Sigmoid colon (tissue), 7 donors: Measurements from ENCODE around the gene TAOK3. TPM values are rescaled to one million over a fixed set of nuclear protein-coding genes. Genes with fewer than 3 reads are reported as not detected.

Source experiments
- DNase-seq: peaks from one replicate; pipeline ENCODE4 v3.0.0-alpha.2; 2019
- H3K27ac ChIP-seq, 4 donors: fragments of 200-600 bp; sonication (generic); one replicate each; pipeline ENCODE4 v1.5.1; 2016 to 2019; ENCODE audit warnings: mild to moderate bottlenecking in 1 of 4
- H3K27me3 ChIP-seq, 3 donors: fragments of 200-600 bp; sonication (generic); one replicate each; pipeline ENCODE4 v1.5.1; 2019; ENCODE audit warnings: mild to moderate bottlenecking in 1 of 3
- H3K36me3 ChIP-seq, 4 donors: fragments of 200-600 bp; sonication (generic); one replicate each; pipeline ENCODE4 v1.5.1; 2016 to 2019
- H3K4me1 ChIP-seq, 4 donors: fragments of 200-600 bp; sonication (generic); one replicate each; pipeline ENCODE4 v1.5.1; 2017 to 2019
- H3K4me3 ChIP-seq, 4 donors: fragments of 200-600 bp; sonication (generic); one replicate each; pipeline ENCODE4 v1.5.1; 2017 to 2019; ENCODE audit warnings: mild to moderate bottlenecking in 2 of 4, moderate library complexity in 1 of 4
- H3K9me3 ChIP-seq, 4 donors: fragments of 200-600 bp in 3 of 4; sonication (generic) in 3 of 4; one replicate each; pipeline versions ENCODE4 v1.5.1 to v1.6.1; 2013 to 2019
- EP300 ChIP-seq, 4 donors: sonication (generic); formaldehyde crosslinking; IDR thresholded peaks; one replicate each; pipeline ENCODE4 v1.6.1; 2017; ENCODE audit warnings: antibody characterized with exemption in 4 of 4
- POLR2A ChIP-seq, 2 donors: fragments of 450-650 bp; IDR thresholded peaks; one replicate each; pipeline ENCODE4 v1.6.1; 2016; ENCODE audit warnings: antibody characterized with exemption in 2 of 2, mild to moderate bottlenecking in 2 of 2, moderate library complexity in 2 of 2
- POLR2AphosphoS5 ChIP-seq, 4 donors: sonication (generic); formaldehyde crosslinking; IDR thresholded peaks; one replicate each; pipeline ENCODE4 v1.6.1; 2017; ENCODE audit warnings: antibody characterized with exemption in 4 of 4
- WGBS, 2 donors: extraction: QIAGEN DNeasy Blood & Tissue Kit; methylation state at CpG; one replicate each; pipeline ENCODE4 v1.1.7; 2013; 5-methylcytosine and 5-hydroxymethylcytosine counted together
- intact Hi-C: fragments of 100-400 bp; cut with DNase I; formaldehyde crosslinking; loops from one replicate; pipeline ENCODE4 v1.15.1; 2023
- polyA plus RNA-seq, 3 donors: library from polyadenylated mRNA; stranded (reverse); fragments of 200-250 nt; gene quantifications; one replicate each; pipeline ENCODE4 v1.2.3, GENCODE V29; 2013
- total RNA-seq, 4 donors: library from RNA; depleted of rRNA; stranded (reverse); fragments of >200 nt; gene quantifications; one replicate each; pipeline ENCODE4 v1.1.0, GENCODE V29; 2016
- TF ChIP-seq, protein P1 (sequence below), 4 experiments: fragments of 450-650 bp in 3 of 4; fragments of 200-600 bp in 1 of 4; IDR thresholded peaks; one replicate each; pipeline ENCODE4 v1.5.1; 2016 to 2019; ENCODE audit warnings: antibody characterized with exemption in 4 of 4, mild to moderate bottlenecking in 3 of 4, moderate library complexity in 2 of 4
- donor health status: healthy with polysubstance abuse.
- donor health status: Bipolar disorder and iron deficiency.
- donor health status: healthy.

Gene TAOK3
- total and polyA plus RNA-seq, 7 donors = 18.9 to 66.2 (median 29.4) TPM

DNA sequence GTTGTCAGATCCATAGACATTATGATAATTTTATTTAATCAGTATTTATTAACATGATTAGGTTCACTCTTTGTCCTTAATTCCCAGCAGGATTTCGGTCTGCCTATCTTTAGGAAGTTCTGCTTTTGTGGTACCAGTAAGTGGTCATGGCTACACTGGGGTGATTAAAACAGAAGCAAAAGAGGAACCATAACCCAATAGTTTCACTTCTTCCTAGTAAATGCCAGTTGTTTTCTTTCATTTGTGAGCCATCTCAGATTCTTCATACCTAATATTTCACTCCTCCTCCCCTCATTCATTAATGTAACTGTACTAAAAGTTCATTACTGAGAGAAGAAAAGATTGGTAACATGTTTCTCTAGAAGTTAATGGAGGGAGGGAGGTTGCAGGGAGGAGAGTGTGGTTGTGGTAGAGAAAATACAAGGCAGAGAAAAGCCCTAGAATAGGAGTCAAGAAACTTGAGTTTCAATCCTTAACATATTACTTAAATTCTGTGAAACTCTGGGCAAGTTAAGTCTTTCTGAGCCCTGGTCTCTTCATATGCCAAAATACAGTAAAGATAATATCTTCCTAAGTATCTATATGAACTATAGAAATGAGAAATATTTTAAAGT is 135.5 kb downstream of the TAOK3 start:
- intact Hi-C loops = no loop called here
- Histone ChIP-seq H3K27me3 (no peaks in the 10 kb centered on the region), H3K4me1 (no peaks in the 10 kb centered on the region), H3K9me3 (no peaks in the 10 kb centered on the region), H3K4me3 (no peak overlapping the region), H3K36me3 (peaks cover 0 to 26% (median 6%) of the 10 kb centered on the region in 4 donors), H3K27ac (no peak overlapping the region)
- TF ChIP-seq, protein P1, sequence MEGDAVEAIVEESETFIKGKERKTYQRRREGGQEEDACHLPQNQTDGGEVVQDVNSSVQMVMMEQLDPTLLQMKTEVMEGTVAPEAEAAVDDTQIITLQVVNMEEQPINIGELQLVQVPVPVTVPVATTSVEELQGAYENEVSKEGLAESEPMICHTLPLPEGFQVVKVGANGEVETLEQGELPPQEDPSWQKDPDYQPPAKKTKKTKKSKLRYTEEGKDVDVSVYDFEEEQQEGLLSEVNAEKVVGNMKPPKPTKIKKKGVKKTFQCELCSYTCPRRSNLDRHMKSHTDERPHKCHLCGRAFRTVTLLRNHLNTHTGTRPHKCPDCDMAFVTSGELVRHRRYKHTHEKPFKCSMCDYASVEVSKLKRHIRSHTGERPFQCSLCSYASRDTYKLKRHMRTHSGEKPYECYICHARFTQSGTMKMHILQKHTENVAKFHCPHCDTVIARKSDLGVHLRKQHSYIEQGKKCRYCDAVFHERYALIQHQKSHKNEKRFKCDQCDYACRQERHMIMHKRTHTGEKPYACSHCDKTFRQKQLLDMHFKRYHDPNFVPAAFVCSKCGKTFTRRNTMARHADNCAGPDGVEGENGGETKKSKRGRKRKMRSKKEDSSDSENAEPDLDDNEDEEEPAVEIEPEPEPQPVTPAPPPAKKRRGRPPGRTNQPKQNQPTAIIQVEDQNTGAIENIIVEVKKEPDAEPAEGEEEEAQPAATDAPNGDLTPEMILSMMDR (IDR thresholded peaks at IDR 0.05) = no peak
- TF ChIP-seq EP300 (IDR thresholded peaks at IDR 0.05) = no peak
- TF ChIP-seq POLR2AphosphoS5 (IDR thresholded peaks at IDR 0.05) = no peak
- no peak for TF ChIP-seq POLR2A (IDR thresholded peaks at IDR 0.05)
- no peak for DNase-seq
- WGBS, 2 donors = 48 to 86% methylated on average over 1 of the region's 1 CpG

DNA sequence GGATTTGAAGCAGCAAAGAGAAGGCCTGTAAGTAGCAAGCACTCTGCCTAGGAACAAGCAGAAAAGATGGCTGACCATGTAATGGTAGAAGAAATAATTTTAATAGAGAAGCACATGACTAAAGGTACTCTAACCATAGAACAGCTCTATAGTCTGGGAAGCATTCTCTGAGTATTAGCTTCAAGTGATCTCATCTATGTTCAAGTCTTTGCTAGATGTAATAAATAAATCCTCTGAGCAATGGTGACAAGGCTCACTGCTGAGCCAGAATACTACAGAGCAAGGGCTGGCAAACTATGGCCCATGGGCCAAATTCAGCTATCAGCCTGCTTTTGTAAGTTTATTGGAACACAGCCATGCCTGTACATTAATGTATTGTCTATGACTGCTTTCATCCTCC is 152.0 kb downstream of the TAOK3 start:
- intact Hi-C loops = no loop called here

DNA sequence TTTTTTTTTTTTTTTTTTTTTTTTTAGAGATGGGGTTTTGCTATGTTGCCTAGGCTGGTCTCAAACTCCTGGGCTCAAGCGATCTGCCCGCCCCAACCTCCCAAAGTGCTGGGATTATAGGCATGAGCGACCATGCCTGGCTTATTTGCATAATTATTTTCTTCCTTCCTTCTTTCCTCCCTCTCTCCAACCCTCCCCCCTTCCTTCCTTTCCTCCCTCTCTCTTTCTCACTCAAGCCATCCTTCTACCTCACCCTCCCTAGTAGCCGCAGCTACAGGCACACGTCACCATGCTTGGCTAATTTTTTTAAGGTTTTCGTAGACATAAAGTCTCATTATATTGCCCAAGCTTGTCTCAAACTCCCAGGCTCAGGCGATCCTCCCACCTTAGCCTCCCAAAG is 152.9 kb downstream of the TAOK3 start:
- H3K36me3 ChIP-seq = no peaks in the 10 kb centered on the region
- H3K27me3 ChIP-seq = no peaks in the 10 kb centered on the region
- H3K27ac ChIP-seq = no peak overlapping the region
- no peaks in the 10 kb centered on the region for H3K9me3 ChIP-seq
- TF ChIP-seq POLR2AphosphoS5 (IDR thresholded peaks at IDR 0.05) (no peak), EP300 (IDR thresholded peaks at IDR 0.05) (no peak), POLR2A (IDR thresholded peaks at IDR 0.05) (no peak)
- TF ChIP-seq, protein P1 (IDR thresholded peaks at IDR 0.05) = no peak
- 83 to 93% methylated on average over 7 of the region's 7 CpGs for WGBS, 2 donors
- H3K4me1 ChIP-seq = no peaks in the 10 kb centered on the region
- intact Hi-C loops = no loop called here
- no peak overlapping the region for H3K4me3 ChIP-seq
- no peak for DNase-seq

More for the DNA sequence above, 152.0 kb downstream of the TAOK3 start:
- Histone ChIP-seq H3K36me3 (no peaks in the 10 kb centered on the region), H3K4me3 (no peak overlapping the region), H3K27ac (no peak overlapping the region), H3K9me3 (no peaks in the 10 kb centered on the region), H3K27me3 (no peaks in the 10 kb centered on the region), H3K4me1 (no peaks in the 10 kb centered on the region)
- DNase-seq = no peak
- TF ChIP-seq POLR2A (IDR thresholded peaks at IDR 0.05) (no peak), EP300 (IDR thresholded peaks at IDR 0.05) (no peak), POLR2AphosphoS5 (IDR thresholded peaks at IDR 0.05) (no peak)
- TF ChIP-seq, protein P1 (IDR thresholded peaks at IDR 0.05) = no peak

DNA sequence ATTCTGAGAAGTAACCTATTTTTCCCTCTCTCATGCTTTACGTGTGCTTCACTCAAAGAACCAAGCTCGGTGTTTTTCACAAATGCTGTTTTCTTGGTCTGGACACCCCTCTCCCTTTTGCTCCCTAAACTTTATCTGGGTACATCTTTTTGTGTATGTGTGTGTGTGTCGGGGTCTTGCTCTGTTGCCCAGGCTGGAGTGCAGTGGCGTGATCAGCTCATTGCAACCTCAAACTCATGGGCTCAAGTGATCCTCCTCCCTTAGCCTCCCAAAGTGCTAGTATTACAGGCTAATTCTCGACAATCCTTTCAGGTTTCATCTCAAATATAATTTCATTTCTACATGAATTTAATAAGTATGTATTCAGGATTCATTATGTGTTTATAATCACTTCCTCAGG is 153.6 kb downstream of the TAOK3 start:
- TF ChIP-seq, protein P1 (IDR thresholded peaks at IDR 0.05) = no peak
- TF ChIP-seq POLR2AphosphoS5 (IDR thresholded peaks at IDR 0.05) (no peak), POLR2A (IDR thresholded peaks at IDR 0.05) (no peak), EP300 (IDR thresholded peaks at IDR 0.05) (no peak)
- Histone ChIP-seq H3K36me3 (no peaks in the 10 kb centered on the region), H3K4me3 (no peak overlapping the region), H3K4me1 (no peaks in the 10 kb centered on the region), H3K9me3 (no peaks in the 10 kb centered on the region), H3K27ac (no peak overlapping the region), H3K27me3 (no peaks in the 10 kb centered on the region)
- 97 to 98% methylated on average over 5 of the region's 5 CpGs for WGBS, 2 donors
- DNase-seq = no peak
- intact Hi-C loops = no loop called here

DNA sequence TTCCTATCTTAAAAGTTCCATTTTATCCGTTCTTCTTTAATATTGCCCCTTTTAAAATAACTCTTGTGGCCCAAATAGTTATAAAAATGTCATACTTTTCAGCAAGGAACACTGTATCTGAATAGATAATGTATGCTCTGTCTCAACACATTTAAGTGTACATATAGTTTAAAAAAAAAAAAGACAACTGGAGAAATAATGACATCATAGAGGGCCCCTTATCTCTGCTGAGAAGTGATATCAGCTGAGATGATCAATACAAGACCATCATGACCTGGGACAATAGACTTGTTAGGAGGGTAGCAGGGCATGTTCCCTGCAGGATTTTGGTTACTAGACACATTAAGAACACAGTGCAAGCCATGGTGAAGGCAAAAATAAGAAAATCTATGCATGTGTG is 159.3 kb downstream of the TAOK3 start:
- no peak for DNase-seq
- no peak for TF ChIP-seq POLR2A (IDR thresholded peaks at IDR 0.05)
- TF ChIP-seq POLR2AphosphoS5 (IDR thresholded peaks at IDR 0.05) = no peak
- no peak for TF ChIP-seq EP300 (IDR thresholded peaks at IDR 0.05)
- TF ChIP-seq, protein P1 (IDR thresholded peaks at IDR 0.05) = no peak
- intact Hi-C loops = no loop called here
- Histone ChIP-seq H3K27ac (no peak overlapping the region), H3K4me3 (no peak overlapping the region), H3K27me3 (no peaks in the 10 kb centered on the region), H3K4me1 (no peaks in the 10 kb centered on the region), H3K36me3 (peaks cover 0 to 18% (median 2%) of the 10 kb centered on the region in 4 donors), H3K9me3 (no peaks in the 10 kb centered on the region)
- 94 to 95% methylated on average over 1 of the region's 1 CpG for WGBS, 2 donors
